HG03558 (cell line): ENCODE measurements around the gene BIK.
"Not testable (repeated sequence)": the region's sequence is repeated elsewhere in the genome, so short reads cannot be mapped to it uniquely, and the experiment has no call there.

ENCODE experiments used
- ATAC-seq: cut with Tn5 transposase; IDR thresholded peaks from one replicate; pipeline ENCODE4 v1.9.1; 2021; ENCODE audit warnings: moderate number of reproducible peaks; ENCODE audit not compliant: unreplicated experiment; ENCODE audit errors: extremely low read depth

BIK gene

GRCh38 chr22:43104056-43104625, 6.4 kb upstream of the BIK start:
- not testable (repeated sequence) for ATAC-seq

- ATAC-seq: not testable (repeated sequence)
Measured at GRCh38 chr22:43104950-43105349, 5.6 kb upstream of the BIK start.

- no peak for ATAC-seq
Measured at GRCh38 chr22:43106302-43106701, 4.2 kb upstream of the BIK start.

GRCh38 chr22:43109511-43109910, 1.0 kb upstream of the BIK start:
- no peak for ATAC-seq

GRCh38 chr22:43109921-43110443, 568 bp upstream of the BIK start:
- ATAC-seq: no peak

GRCh38 chr22:43110927-43111623, 525 bp downstream of the BIK start:
- ATAC-seq: no peak

GRCh38 chr22:43113526-43114251, 3.1 kb downstream of the BIK start:
- no peak for ATAC-seq

- ATAC-seq: no peak
Measured at GRCh38 chr22:43114958-43115357, 4.4 kb downstream of the BIK start.

GRCh38 chr22:43116932-43117331, 6.4 kb downstream of the BIK start:
- ATAC-seq: no peak

- no peak for ATAC-seq
Measured at GRCh38 chr22:43118024-43118849, 7.7 kb downstream of the BIK start.

GRCh38 chr22:43118953-43119458, 8.5 kb downstream of the BIK start:
- ATAC-seq: no peak

- ATAC-seq: no peak
Measured at GRCh38 chr22:43126501-43127165, 16.1 kb downstream of the BIK start.

GRCh38 chr22:43127166-43127908, 16.8 kb downstream of the BIK start:
- ATAC-seq: no peak

GRCh38 chr22:43128116-43128515, 17.6 kb downstream of the BIK start:
- no peak for ATAC-seq

GRCh38 chr22:43128928-43129424, 18.4 kb downstream of the BIK start:
- ATAC-seq: no peak

GRCh38 chr22:43129426-43130425, 19.2 kb downstream of the BIK start:
- ATAC-seq: no peak

GRCh38 chr22:43131773-43132501, 21.4 kb downstream of the BIK start:
- ATAC-seq: no peak
